Gastrocnemius medialis (tissue), 4 donors: ENCODE data around the gene HBA1.

ENCODE experiments used
- CTCF ChIP-seq, 5 experiments: fragments of 450-650 bp in 3 of 5; fragments of 200-600 bp in 2 of 5; sonication (generic) in 2 of 5; IDR thresholded peaks in 4 of 5; conservative IDR thresholded peaks in 1 of 5; 1 replicate in 4 of 5; 2 replicates in 1 of 5; pipeline ENCODE4 v1.5.1; 2016 to 2019; ENCODE audit warnings: antibody characterized with exemption in 5 of 5, mild to moderate bottlenecking in 3 of 5, moderate library complexity in 3 of 5
- POLR2A ChIP-seq, 2 donors: fragments of 450-650 bp; IDR thresholded peaks; one replicate each; pipeline ENCODE4 v1.6.1; 2017; ENCODE audit warnings: antibody characterized with exemption in 2 of 2, mild to moderate bottlenecking in 2 of 2, moderate library complexity in 2 of 2

DNA sequence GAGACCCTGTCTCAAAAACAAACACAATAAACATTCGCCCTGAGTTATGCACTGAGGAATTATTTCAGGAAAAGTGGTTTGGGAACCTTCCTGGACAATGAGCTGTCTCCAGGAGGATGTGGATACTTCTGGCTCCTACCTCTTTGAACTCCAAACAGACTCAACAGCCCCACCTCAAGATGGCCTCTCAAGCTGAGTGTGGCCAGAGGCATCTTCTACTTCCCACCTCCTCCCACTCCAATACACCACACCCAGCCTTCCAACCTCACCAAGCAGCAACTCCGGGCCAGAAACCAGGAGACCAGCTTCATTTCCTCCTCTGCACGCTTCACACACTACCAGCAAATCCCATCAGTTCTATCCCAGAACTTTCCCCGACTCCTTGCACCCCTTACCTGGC, 15.4 kb downstream of the HBA1 start:
- TF ChIP-seq CTCF (IDR thresholded peaks at IDR 0.05 in 4 of 5, conservative IDR thresholded peaks at IDR 0.05 in 1 of 5) = no peak
- no peak for TF ChIP-seq POLR2A (IDR thresholded peaks at IDR 0.05)
